Neutrophil (primary cell): Measurements from ENCODE around the gene GABPA.
"Not testable (repeated sequence)": the region's sequence is repeated elsewhere in the genome, so short reads cannot be mapped to it uniquely, and the experiment has no call there.

ENCODE experiments used
- H3K27ac ChIP-seq: fragments of 200-600 bp; sonication (generic); 2 replicates; pipeline ENCODE4 v1.5.1; 2016; ENCODE audit warnings: mild to moderate bottlenecking, moderate library complexity
- H3K27me3 ChIP-seq: fragments of 200-600 bp; sonication (generic); 2 replicates; pipeline ENCODE4 v1.6.0; 2016; ENCODE audit warnings: mild to moderate bottlenecking
- H3K36me3 ChIP-seq: fragments of 200-600 bp; sonication (generic); 2 replicates; pipeline ENCODE4 v1.5.1; 2017
- H3K4me1 ChIP-seq, 2 experiments: fragments of 200-600 bp in 1 of 2; sonication (generic) in 1 of 2; 1 replicate in 1 of 2; 2 replicates in 1 of 2; pipeline versions ENCODE4 v1.5.1 to v1.6.1; 2013 to 2016; ENCODE audit warnings: low read depth in 1 of 2, low read length in 1 of 2, mild to moderate bottlenecking in 1 of 2, moderate library complexity in 1 of 2; ENCODE audit not compliant: control insufficient read depth in 1 of 2, insufficient read depth in 1 of 2
- H3K4me3 ChIP-seq, 2 experiments: fragments of 200-600 bp in 1 of 2; sonication (generic) in 1 of 2; 1 replicate in 1 of 2; 2 replicates in 1 of 2; pipeline ENCODE4 v1.5.1; 2013 to 2016; ENCODE audit warnings: low read depth in 1 of 2, low read length in 1 of 2, mild to moderate bottlenecking in 1 of 2, moderate library complexity in 1 of 2
- H3K9me3 ChIP-seq: fragments of 200-600 bp; sonication (generic); 2 replicates; pipeline ENCODE4 v1.5.1; 2016
- CTCF ChIP-seq: fragments of 200-600 bp; sonication (generic); IDR thresholded peaks from 2 replicates; pipeline ENCODE4 v1.5.1; 2016; ENCODE audit warnings: antibody characterized with exemption

The GABPA gene

GRCh38 chr21:25700741-25701140 is 34.0 kb upstream of the GABPA start:
- Histone ChIP-seq H3K36me3 (no peaks in the 10 kb centered on the region), H3K9me3 (no peaks in the 10 kb centered on the region), H3K27ac (no peak overlapping the region), H3K27me3 (no peaks in the 10 kb centered on the region), H3K4me3 (no peak overlapping the region), H3K4me1 (no peaks in the 10 kb centered on the region)
- no peak for TF ChIP-seq CTCF

- H3K9me3 ChIP-seq: no peaks in the 10 kb centered on the region
- no peaks in the 10 kb centered on the region for H3K36me3 ChIP-seq
- H3K4me3 ChIP-seq: no peak overlapping the region
- no peak overlapping the region for H3K27ac ChIP-seq
- no peaks in the 10 kb centered on the region for H3K27me3 ChIP-seq
- no peaks in the 10 kb centered on the region for H3K4me1 ChIP-seq
- TF ChIP-seq CTCF: no peak
These were observed 33.2 kb upstream of the GABPA start for GRCh38 chr21:25701529-25701928.

- no peaks in the 10 kb centered on the region for H3K4me1 ChIP-seq
- no peaks in the 10 kb centered on the region for H3K36me3 ChIP-seq
- no peaks in the 10 kb centered on the region for H3K27me3 ChIP-seq
- TF ChIP-seq CTCF: peak; percentile 71
- H3K9me3 ChIP-seq: no peaks in the 10 kb centered on the region
- H3K4me3 ChIP-seq: no peak overlapping the region
- H3K27ac ChIP-seq: no peak overlapping the region
These were observed 26.2 kb upstream of the GABPA start for GRCh38 chr21:25708467-25709065.

GRCh38 chr21:25709684-25710265 is 25.0 kb upstream of the GABPA start:
- TF ChIP-seq CTCF: no peak
- Histone ChIP-seq H3K27me3 (no peaks in the 10 kb centered on the region), H3K9me3 (no peaks in the 10 kb centered on the region), H3K4me3 (no peak overlapping the region), H3K4me1 (no peaks in the 10 kb centered on the region), H3K36me3 (no peaks in the 10 kb centered on the region), H3K27ac (no peak overlapping the region)

GRCh38 chr21:25710550-25710949 is 24.2 kb upstream of the GABPA start:
- H3K27ac ChIP-seq: no peak overlapping the region
- H3K9me3 ChIP-seq: no peaks in the 10 kb centered on the region
- no peak for TF ChIP-seq CTCF
- H3K36me3 ChIP-seq: no peaks in the 10 kb centered on the region
- no peak overlapping the region for H3K4me3 ChIP-seq
- no peaks in the 10 kb centered on the region for H3K4me1 ChIP-seq
- no peaks in the 10 kb centered on the region for H3K27me3 ChIP-seq

- H3K4me3 ChIP-seq, H3K27ac ChIP-seq, H3K4me1 ChIP-seq, H3K9me3 ChIP-seq, H3K27me3 ChIP-seq, H3K36me3 ChIP-seq: not testable (repeated sequence)
These were observed 20.7 kb upstream of the GABPA start for GRCh38 chr21:25714066-25714465.
